H1 (cell line): ENCODE data around the gene SMARCC1. TPM values are rescaled to one million over a fixed set of nuclear protein-coding genes. Genes with fewer than 3 reads are reported as not detected.

Experiments
- CTCF ChIA-PET: fragments of 300-600 bp; sonication (Branson Sonifier 250); formaldehyde crosslinking; loops from one replicate; lab custom pipeline; 2021; ENCODE audit not compliant: partially characterized antibody; lab: Charles Lee
- POLR2A ChIA-PET: fragments of 300-600 bp; sonication (Branson Sonifier 250); formaldehyde crosslinking; loops from one replicate; lab custom pipeline; 2021; ENCODE audit warnings: inconsistent platforms; ENCODE audit not compliant: partially characterized antibody; lab: Charles Lee
- DNase-seq, 2 experiments: peaks; one replicate each; pipeline versions ENCODE4 v3.0.0 to v3.0.0-alpha.2; 2010 to 2022; ENCODE audit warnings: low spot score in 2 of 2, low read depth in 1 of 2, mixed read lengths in 1 of 2
- FAIRE-seq: peaks from 2 replicates; lab custom pipeline; 2011; peaks lifted over from hg19 to GRCh38; lab: Jason Lieb, UNC
- H2AFZ ChIP-seq: 2 replicates; pipeline ENCODE4 v1.8.1; 2012; ENCODE audit warnings: low read length, inconsistent platforms
- H2AK5ac ChIP-seq: 2 replicates; pipeline ENCODE4 v1.6.1; 2013; ENCODE audit warnings: low read depth, low read length
- H2BK120ac ChIP-seq: replicated peaks from 2 replicates; pipeline ENCODE3; 2013; ENCODE audit warnings: low read depth, low read length, inconsistent platforms
- H2BK12ac ChIP-seq: 2 replicates; pipeline ENCODE4 v1.6.1; 2013; ENCODE audit warnings: low read depth, low read length
- H2BK15ac ChIP-seq: 2 replicates; pipeline ENCODE4 v1.6.1; 2013; ENCODE audit warnings: low read length
- H2BK20ac ChIP-seq: 2 replicates; pipeline ENCODE4 v1.6.1; 2013; ENCODE audit warnings: low read length
- H2BK5ac ChIP-seq: 2 replicates; pipeline ENCODE4 v1.6.1; 2013; ENCODE audit warnings: low read depth, low read length
- H3K14ac ChIP-seq: 2 replicates; pipeline ENCODE4 v1.6.1; 2013; ENCODE audit warnings: inconsistent platforms; ENCODE audit not compliant: insufficient read length
- H3K18ac ChIP-seq: 2 replicates; pipeline ENCODE4 v1.6.1; 2013; ENCODE audit warnings: low read length; ENCODE audit errors: extremely low read depth
- H3K23ac ChIP-seq: 2 replicates; pipeline ENCODE4 v1.6.1; 2013; ENCODE audit warnings: inconsistent platforms; ENCODE audit not compliant: insufficient read length
- H3K23me2 ChIP-seq: 2 replicates; pipeline ENCODE4 v1.6.1; 2013; ENCODE audit warnings: low read depth, low read length
- H3K27ac ChIP-seq: 2 replicates; pipeline ENCODE4 v1.6.1; 2011; ENCODE audit warnings: low read depth, low read length, inconsistent platforms
- H3K27me3 ChIP-seq, 4 experiments: replicated peaks in 1 of 4; 1 replicate in 1 of 4; 2 replicates in 3 of 4; pipeline versions ENCODE4 v1.6.1 to v1.8.1; 2011 to 2013; ENCODE audit warnings: low read length in 3 of 4, mild to moderate bottlenecking in 3 of 4, inconsistent platforms in 2 of 4, mixed read lengths in 2 of 4, moderate library complexity in 1 of 4; ENCODE audit not compliant: control insufficient read depth in 3 of 4, insufficient read depth in 3 of 4; ENCODE audit errors: extremely low read depth in 1 of 4
- H3K36me3 ChIP-seq, 4 experiments: 2 replicates each; pipeline versions ENCODE4 v1.6.1 to v1.8.1; 2011 to 2013; ENCODE audit warnings: mild to moderate bottlenecking in 4 of 4, low read length in 3 of 4, moderate library complexity in 2 of 4, control low read depth in 1 of 4, inconsistent platforms in 1 of 4; ENCODE audit not compliant: insufficient read depth in 4 of 4, control insufficient read depth in 2 of 4
- H3K4ac ChIP-seq: replicated peaks from 2 replicates; pipeline ENCODE3; 2013; ENCODE audit warnings: low read length, low read depth, mixed read lengths, inconsistent platforms; ENCODE audit not compliant: insufficient read length
- H3K4me1 ChIP-seq, 4 experiments: replicated peaks in 1 of 4; 1 replicate in 1 of 4; 2 replicates in 3 of 4; pipeline versions ENCODE4 v1.6.1 to v1.8.1; 2011 to 2013; ENCODE audit warnings: low read length in 3 of 4, inconsistent platforms in 2 of 4, mixed read lengths in 1 of 4; ENCODE audit not compliant: insufficient read depth in 4 of 4, control insufficient read depth in 3 of 4
- H3K4me2 ChIP-seq, 2 experiments: 2 replicates each; pipeline versions ENCODE4 v1.6.1 to v1.8.1; 2011 to 2013; ENCODE audit warnings: low read depth in 2 of 2, low read length in 2 of 2, control low read depth in 1 of 2, inconsistent platforms in 1 of 2, mild to moderate bottlenecking in 1 of 2; ENCODE audit not compliant: insufficient read depth in 1 of 2
- H3K4me3 ChIP-seq, 4 experiments: fragments of 200-600, 300-600 bp in 1 of 4; sonication (generic), shearing (Covaris generic), sonication (Bioruptor Twin) in 1 of 4; 2 replicates each; pipeline versions ENCODE4 v1.5.1 to v1.8.1; 2011 to 2016; ENCODE audit warnings: low read length in 4 of 4, low read depth in 3 of 4, control low read depth in 2 of 4, inconsistent platforms in 2 of 4, mild to moderate bottlenecking in 2 of 4, mixed read lengths in 1 of 4, moderate library complexity in 1 of 4; ENCODE audit not compliant: insufficient read depth in 2 of 4; ENCODE audit errors: extremely low read depth in 1 of 4
- H3K56ac ChIP-seq: replicated peaks from 2 replicates; pipeline ENCODE3; 2013; ENCODE audit warnings: low read depth, mild to moderate bottlenecking, mixed read lengths, low read length, inconsistent platforms; ENCODE audit not compliant: insufficient read length
- H3K79me1 ChIP-seq: 2 replicates; pipeline ENCODE4 v1.6.1; 2013; ENCODE audit warnings: low read depth, low read length, control low read depth
- H3K79me2 ChIP-seq, 2 experiments: 2 replicates each; pipeline versions ENCODE4 v1.6.1 to v1.8.1; 2012 to 2013; ENCODE audit warnings: low read length in 2 of 2, mild to moderate bottlenecking in 2 of 2, inconsistent platforms in 1 of 2; ENCODE audit not compliant: insufficient read depth in 2 of 2, control insufficient read depth in 1 of 2
- H3K9ac ChIP-seq, 4 experiments: replicated peaks in 1 of 4; 1 replicate in 1 of 4; 2 replicates in 3 of 4; pipeline versions ENCODE4 v1.6.1 to v1.8.1; 2011 to 2013; ENCODE audit warnings: low read depth in 3 of 4, low read length in 3 of 4, control low read depth in 2 of 4, mild to moderate bottlenecking in 2 of 4, moderate library complexity in 2 of 4, inconsistent platforms in 1 of 4; ENCODE audit errors: extremely low read depth in 1 of 4
- H3K9me3 ChIP-seq, 2 experiments: 2 replicates each; pipeline versions ENCODE4 v1.6.1 to v1.8.1; 2012 to 2013; ENCODE audit warnings: mild to moderate bottlenecking in 2 of 2, moderate library complexity in 2 of 2, control low read depth in 1 of 2, inconsistent platforms in 1 of 2, low read depth in 1 of 2, low read length in 1 of 2, mixed read lengths in 1 of 2; ENCODE audit not compliant: insufficient read depth in 2 of 2
- H4K20me1 ChIP-seq, 2 experiments: replicated peaks in 1 of 2; 2 replicates each; pipeline versions ENCODE3 to v1.8.1; 2011 to 2013; ENCODE audit warnings: inconsistent platforms in 2 of 2, low read length in 2 of 2, mild to moderate bottlenecking in 1 of 2; ENCODE audit not compliant: insufficient read depth in 2 of 2, control insufficient read depth in 1 of 2
- H4K5ac ChIP-seq: 2 replicates; pipeline ENCODE4 v1.6.1; 2013; ENCODE audit warnings: low read length, low read depth, mixed read lengths, inconsistent platforms; ENCODE audit not compliant: insufficient read length
- H4K8ac ChIP-seq: 2 replicates; pipeline ENCODE4 v1.8.0; 2013; ENCODE audit warnings: mild to moderate bottlenecking, moderate library complexity, low read length, inconsistent platforms; ENCODE audit not compliant: insufficient read depth; ENCODE audit errors: extremely low read depth
- H4K91ac ChIP-seq: replicated peaks from 2 replicates; pipeline ENCODE3; 2013; ENCODE audit warnings: low read length, mixed read lengths, inconsistent platforms; ENCODE audit not compliant: insufficient read length
- ASH2L ChIP-seq: fragments of 200-600, 300-600 bp; sonication (generic); IDR thresholded peaks from one replicate; pipeline ENCODE4 v1.7.1; 2017; ENCODE audit warnings: low read length
- ATF3 ChIP-seq: IDR thresholded peaks from 2 replicates; pipeline ENCODE4 v1.6.1; 2011; ENCODE audit warnings: low read depth, mild to moderate bottlenecking, low read length; ENCODE audit not compliant: insufficient read depth
- EP300 ChIP-seq, 2 experiments: IDR thresholded peaks; 1 replicate in 1 of 2; 2 replicates in 1 of 2; pipeline ENCODE4 v1.6.1; 2011 to 2012; ENCODE audit warnings: low read depth in 2 of 2, low read length in 2 of 2, mild to moderate bottlenecking in 2 of 2, borderline replicate concordance in 1 of 2, inconsistent platforms in 1 of 2, moderate library complexity in 1 of 2
- EZH2 ChIP-seq: fragments of 200-600 bp; sonication (generic); IDR thresholded peaks from 2 replicates; pipeline ENCODE4 v1.7.1; 2012; ENCODE audit warnings: low read depth, mild to moderate bottlenecking, moderate library complexity, low read length, inconsistent platforms; ENCODE audit not compliant: severe bottlenecking
- FOSL1 ChIP-seq: IDR thresholded peaks from 2 replicates; pipeline ENCODE4 v1.6.1; 2011; ENCODE audit warnings: mild to moderate bottlenecking, low read depth, low read length, moderate library complexity; ENCODE audit not compliant: insufficient read depth
- GABPA ChIP-seq: IDR thresholded peaks from 2 replicates; pipeline ENCODE4 v1.6.1; 2011; ENCODE audit warnings: mild to moderate bottlenecking, low read length, moderate library complexity, borderline replicate concordance; ENCODE audit not compliant: insufficient read depth
- KDM1A ChIP-seq: fragments of 200-600, 300-600 bp; sonication (generic); IDR thresholded peaks from 2 replicates; pipeline ENCODE4 v1.7.1; 2016; ENCODE audit warnings: mild to moderate bottlenecking, low read length, borderline replicate concordance
- RAD21 ChIP-seq, 2 experiments: IDR thresholded peaks in 1 of 2; conservative IDR thresholded peaks in 1 of 2; 2 replicates each; pipeline ENCODE4 v1.6.1; 2011; ENCODE audit warnings: low read depth in 2 of 2, low read length in 2 of 2, improper control_type of control experiment in 1 of 2, inconsistent platforms in 1 of 2, mild to moderate bottlenecking in 1 of 2, moderate library complexity in 1 of 2
- RBBP5 ChIP-seq: IDR thresholded peaks from 2 replicates; pipeline ENCODE4 v1.7.1; 2012; ENCODE audit warnings: low read depth, mild to moderate bottlenecking, inconsistent platforms, low read length, moderate library complexity, borderline replicate concordance
- TAF1 ChIP-seq: IDR thresholded peaks from 2 replicates; pipeline ENCODE4 v1.6.1; 2011; ENCODE audit warnings: mild to moderate bottlenecking, low read depth, low read length
- TBP ChIP-seq: IDR thresholded peaks from 2 replicates; pipeline ENCODE4 v1.6.1; 2011; ENCODE audit warnings: low read depth, low read length, improper control_type of control experiment
- TCF12 ChIP-seq: IDR thresholded peaks from 2 replicates; pipeline ENCODE4 v1.6.1; 2011; ENCODE audit warnings: low read depth, mild to moderate bottlenecking, low read length
- WGBS, 2 experiments: shearing (Covaris generic) in 1 of 2; methylation state at CpG; one replicate each; pipeline versions ENCODE4 v1.1.6 to v1.1.7; 2013 to 2015; ENCODE audit warnings: low lambda C conversion rate in 2 of 2, mixed read lengths in 2 of 2, inconsistent platforms in 1 of 2, low coverage in 1 of 2, missing lambda C conversion rate in 1 of 2; ENCODE audit not compliant: insufficient replicate concordance in 2 of 2, insufficient coverage in 1 of 2, insufficient read length in 1 of 2; ENCODE audit errors: extremely low coverage in 1 of 2, missing lambda C conversion rate in 1 of 2; 5-methylcytosine and 5-hydroxymethylcytosine counted together
- polyA plus RNA-seq, 7 experiments: library from polyadenylated mRNA; depleted of rRNA in 3 of 7; stranded (reverse) in 5 of 7; unstranded in 2 of 7; fragments of >200 nt in 5 of 7; fragments of 200-250 nt in 2 of 7; gene quantifications; 1 replicate in 5 of 7; 2 replicates in 1 of 7; 4 replicates in 1 of 7; pipeline versions ENCODE4 v1.2.1 to v1.2.3, GENCODE V29; 2011 to 2013; ENCODE audit warnings: missing spikeins in 2 of 7, mixed read lengths in 2 of 7
- total RNA-seq: library from RNA; stranded (reverse); fragmentation: NEBNext Ultra II Directional; extraction: Animal tissue kit (Norgen Biotek cat#: 25700); gene quantifications from 2 replicates; pipeline ENCODE4 v1.2.1, GENCODE V29; 2021

The SMARCC1 gene
- total and polyA plus RNA-seq, 2 of the 8 experiments (the other 6 are each of a cell fraction or from before 2014, with no cell fraction given) = 64.1 to 335 TPM

- CTCF ChIA-PET = interaction anchor here (0.7 to 1.9 kb wide), 3 partner anchors 35 to 77 kb away, joined by 3 to 6 read pairs (median 4); no protein-coding TSS in a partner anchor
- no peak overlapping the region for H3K18ac ChIP-seq
- no peak for TF ChIP-seq EP300 (IDR thresholded peaks at IDR 0.05; ENCODE audit: borderline replicate concordance in 1 of 2, low read depth in 2 of 2, low read length in 2 of 2)
- TF ChIP-seq GABPA = no peak
- TF ChIP-seq TAF1 = no peak
- no peak for TF ChIP-seq ASH2L
- no peak for TF ChIP-seq FOSL1
- TF ChIP-seq KDM1A = no peak
- TF ChIP-seq EZH2 = no peak
- no peak for TF ChIP-seq TCF12
- TF ChIP-seq RAD21 (IDR thresholded peaks at IDR 0.05 in 1 of 2, conservative IDR thresholded peaks at IDR 0.05 in 1 of 2; ENCODE audit: low read depth in 2 of 2, low read length in 2 of 2) = no peak
- no peak for TF ChIP-seq RBBP5
- TF ChIP-seq TBP = no peak
- TF ChIP-seq ATF3 = no peak
Measured at GRCh38 chr3:47586746-47587145, 194.9 kb downstream of the SMARCC1 start.

More at GRCh38 chr3:47586746-47587145, 194.9 kb downstream of the SMARCC1 start:
- no peak overlapping the region for H2BK5ac ChIP-seq
- H3K4me2 ChIP-seq = no peak overlapping the region
- H4K8ac ChIP-seq = no peak overlapping the region
- H3K79me1 ChIP-seq = no peaks in the 10 kb centered on the region; the same call in 1 of the 2 replicates
- H3K27ac ChIP-seq = no peak overlapping the region
- H3K4ac ChIP-seq = no peak overlapping the region
- H4K5ac ChIP-seq = no peak overlapping the region
- no peak overlapping the region for H3K4me3 ChIP-seq
- H4K20me1 ChIP-seq = peaks cover 0 to 4% of the 10 kb centered on the region in 2 experiments
- no peaks in the 10 kb centered on the region for H3K9me3 ChIP-seq
- H3K56ac ChIP-seq = no peak overlapping the region
- 99% methylated on average over 6 of the region's 6 CpGs; no CpG with 5 or more reads in 1 of the 2 experiments for WGBS, 2 experiments
- H2BK12ac ChIP-seq = no peak overlapping the region
- no peak overlapping the region for H3K14ac ChIP-seq
- H2BK120ac ChIP-seq = no peak overlapping the region
- H3K9ac ChIP-seq = no peak overlapping the region
- no peak overlapping the region for H2BK15ac ChIP-seq
- no peak overlapping the region for H2AK5ac ChIP-seq
- H3K79me2 ChIP-seq = no peaks in the 10 kb centered on the region; a peak in 1 of 4 replicates
- H2BK20ac ChIP-seq = no peak overlapping the region
- FAIRE-seq = no peak
- peaks cover 23 to 57% (median 43%) of the 10 kb centered on the region in 4 experiments for H3K36me3 ChIP-seq
- no peaks in the 10 kb centered on the region; a peak in 1 of 7 replicates for H3K27me3 ChIP-seq
- H3K23me2 ChIP-seq = no peaks in the 10 kb centered on the region; the same call in 1 of the 2 replicates
- POLR2A ChIA-PET = interaction anchor here (1.1 kb wide), 1 partner anchor 9 kb away, joined by 3 read pairs; the partner anchor contains the start of gene CSPG5
- no peak overlapping the region for H2AFZ ChIP-seq
- H3K23ac ChIP-seq = no peak overlapping the region
- DNase-seq = no peak
- no peak overlapping the region for H4K91ac ChIP-seq
- H3K4me1 ChIP-seq = peaks cover 0 to 4% (median 1%) of the 10 kb centered on the region in 4 experiments; a peak in 2 of 7 replicates
